ENCODE measurements around the gene HSPB6. TPM values are rescaled to one million over a fixed set of nuclear protein-coding genes. Genes with fewer than 3 reads are reported as not detected.

The HSPB6 gene
- total RNA-seq, 1 donor: 297 TPM

DNA sequence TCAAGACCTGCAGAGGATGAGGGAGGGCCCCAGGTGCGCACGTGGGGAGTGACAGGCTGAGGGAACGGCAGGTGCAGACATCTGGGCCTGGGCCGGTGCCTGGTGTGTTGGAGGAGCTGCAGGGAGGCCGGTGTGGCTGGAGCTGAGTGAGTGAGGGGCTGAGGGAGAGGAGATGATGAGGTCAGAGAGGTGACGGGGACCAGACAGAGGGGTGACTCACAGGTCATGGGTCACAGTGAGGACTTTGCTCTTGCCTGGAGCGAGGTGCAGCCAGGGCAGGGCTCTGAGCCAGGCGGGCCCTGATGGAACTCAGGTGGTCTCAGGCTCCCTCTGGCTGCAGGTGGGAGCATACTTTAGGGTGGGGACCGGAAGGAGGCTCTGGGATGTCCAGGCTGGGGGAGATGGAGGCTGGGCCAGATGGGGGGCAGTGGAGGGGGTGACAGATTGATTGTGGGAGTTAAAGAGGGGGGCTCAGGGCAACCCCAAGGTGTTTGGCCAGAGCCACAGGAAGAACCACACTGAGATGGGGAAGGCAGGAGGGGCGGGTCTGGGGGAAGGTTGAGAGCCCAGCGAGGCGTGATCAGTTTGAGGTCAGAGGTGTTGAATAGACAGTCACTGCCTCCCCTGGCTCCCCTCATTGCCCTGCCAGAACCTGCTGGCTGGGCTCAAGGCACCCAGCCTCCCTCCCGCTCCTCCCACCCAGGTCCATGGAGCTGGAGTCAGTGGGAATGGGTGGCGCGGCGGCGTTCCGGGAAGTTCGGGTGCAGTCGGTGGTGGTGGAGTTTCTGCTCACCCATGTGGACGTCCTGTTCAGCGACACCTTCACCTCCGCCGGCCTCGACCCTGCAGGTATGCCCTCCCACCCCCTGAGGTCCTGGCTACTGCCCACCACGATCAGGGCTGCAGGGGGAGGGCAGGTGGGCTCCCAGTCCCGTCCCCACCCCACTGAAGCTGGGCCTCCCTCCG is 26.9 kb upstream of the HSPB6 start:
- H3K4me3 ChIP-seq (ENCODE audit: low read depth, low read length): no peak overlapping the region
- no peak for DNase-seq (ENCODE audit: low read depth)
- TF ChIP-seq, protein P1, sequence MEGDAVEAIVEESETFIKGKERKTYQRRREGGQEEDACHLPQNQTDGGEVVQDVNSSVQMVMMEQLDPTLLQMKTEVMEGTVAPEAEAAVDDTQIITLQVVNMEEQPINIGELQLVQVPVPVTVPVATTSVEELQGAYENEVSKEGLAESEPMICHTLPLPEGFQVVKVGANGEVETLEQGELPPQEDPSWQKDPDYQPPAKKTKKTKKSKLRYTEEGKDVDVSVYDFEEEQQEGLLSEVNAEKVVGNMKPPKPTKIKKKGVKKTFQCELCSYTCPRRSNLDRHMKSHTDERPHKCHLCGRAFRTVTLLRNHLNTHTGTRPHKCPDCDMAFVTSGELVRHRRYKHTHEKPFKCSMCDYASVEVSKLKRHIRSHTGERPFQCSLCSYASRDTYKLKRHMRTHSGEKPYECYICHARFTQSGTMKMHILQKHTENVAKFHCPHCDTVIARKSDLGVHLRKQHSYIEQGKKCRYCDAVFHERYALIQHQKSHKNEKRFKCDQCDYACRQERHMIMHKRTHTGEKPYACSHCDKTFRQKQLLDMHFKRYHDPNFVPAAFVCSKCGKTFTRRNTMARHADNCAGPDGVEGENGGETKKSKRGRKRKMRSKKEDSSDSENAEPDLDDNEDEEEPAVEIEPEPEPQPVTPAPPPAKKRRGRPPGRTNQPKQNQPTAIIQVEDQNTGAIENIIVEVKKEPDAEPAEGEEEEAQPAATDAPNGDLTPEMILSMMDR (IDR thresholded peaks at IDR 0.05; ENCODE audit: insufficient read depth, low read length): no peak

DNA sequence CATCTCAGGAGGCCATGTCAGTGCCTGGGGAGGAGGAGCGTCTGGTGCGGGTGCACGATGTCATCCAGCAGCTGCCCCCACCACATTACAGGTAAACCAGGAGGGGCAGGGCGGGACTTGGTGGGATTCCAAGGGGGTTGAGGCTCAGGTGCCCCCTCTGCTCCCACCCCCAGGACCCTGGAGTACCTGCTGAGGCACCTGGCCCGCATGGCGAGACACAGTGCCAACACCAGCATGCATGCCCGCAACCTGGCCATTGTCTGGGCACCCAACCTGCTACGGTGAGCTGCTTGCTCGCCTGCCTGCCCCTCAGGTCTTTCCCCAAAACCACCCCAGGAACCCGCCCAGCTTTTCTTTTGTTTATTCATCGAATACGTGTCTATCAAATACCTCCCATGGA is 25.8 kb upstream of the HSPB6 start:
- TF ChIP-seq, protein P1 (IDR thresholded peaks at IDR 0.05; ENCODE audit: insufficient read depth, low read length): no peak
- no peak for DNase-seq (ENCODE audit: low read depth)
- H3K4me3 ChIP-seq (ENCODE audit: low read depth, low read length): no peak overlapping the region

DNA sequence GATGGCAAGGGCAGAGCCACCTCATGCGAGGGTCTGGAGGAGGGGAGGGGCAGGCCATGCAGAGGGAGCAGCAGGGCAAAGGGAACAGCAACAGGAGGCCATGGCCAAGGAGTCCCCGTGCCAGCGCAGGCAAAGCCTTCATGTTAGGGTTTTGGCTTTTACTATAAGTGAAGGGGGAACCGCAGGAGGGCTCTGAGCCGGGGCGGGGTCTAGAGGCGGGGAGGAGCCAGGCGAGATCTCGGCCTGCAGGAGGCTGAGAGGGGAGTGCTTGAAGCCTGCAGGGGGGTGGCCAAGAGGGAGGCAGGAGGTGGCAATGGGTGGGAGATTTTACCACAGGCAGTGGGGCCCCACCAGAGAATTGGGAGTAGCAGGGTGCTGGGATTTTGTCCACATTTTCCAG is 24.8 kb upstream of the HSPB6 start:
- DNase-seq (ENCODE audit: low read depth): no peak
- TF ChIP-seq, protein P1 (IDR thresholded peaks at IDR 0.05; ENCODE audit: insufficient read depth, low read length): no peak
- no peak overlapping the region for H3K4me3 ChIP-seq (ENCODE audit: low read depth, low read length)

DNA sequence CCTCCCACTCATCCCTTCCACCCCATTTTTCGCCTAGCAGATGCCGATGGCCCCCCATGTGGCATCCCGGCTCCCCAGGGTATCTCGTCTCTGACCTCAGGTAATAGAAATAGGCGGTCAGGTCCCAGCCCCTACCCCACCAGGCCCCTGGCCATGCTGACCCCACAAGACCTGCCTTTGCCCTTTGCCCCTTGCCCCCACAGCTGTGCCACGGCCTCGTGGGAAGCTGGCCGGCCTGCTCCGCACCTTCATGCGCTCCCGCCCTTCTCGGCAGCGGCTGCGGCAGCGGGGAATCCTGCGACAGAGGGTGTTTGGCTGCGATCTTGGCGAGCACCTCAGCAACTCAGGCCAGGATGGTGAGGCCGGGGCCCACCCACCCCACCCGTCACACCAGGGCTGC is 23.9 kb upstream of the HSPB6 start:
- TF ChIP-seq, protein P1 (IDR thresholded peaks at IDR 0.05; ENCODE audit: insufficient read depth, low read length): no peak
- DNase-seq (ENCODE audit: low read depth): no peak

DNA sequence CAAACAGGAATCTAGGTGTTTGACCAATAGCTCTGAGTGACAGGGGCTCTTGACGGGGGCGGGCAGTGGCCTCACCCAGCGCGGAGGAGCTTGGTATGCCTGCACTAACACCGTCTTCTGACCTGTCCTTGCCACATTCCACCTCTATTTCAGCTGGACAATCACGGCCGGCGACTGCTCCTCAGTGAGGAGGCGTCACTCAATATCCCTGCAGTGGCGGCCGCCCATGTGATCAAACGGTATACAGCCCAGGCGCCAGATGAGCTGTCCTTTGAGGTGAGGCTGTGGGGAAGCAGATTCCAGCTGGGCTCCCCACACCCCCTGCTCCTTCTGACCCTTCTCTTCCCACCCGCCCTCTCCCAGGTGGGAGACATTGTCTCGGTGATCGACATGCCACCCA is 23.2 kb upstream of the HSPB6 start:
- TF ChIP-seq, protein P1 (IDR thresholded peaks at IDR 0.05; ENCODE audit: insufficient read depth, low read length): no peak
- DNase-seq (ENCODE audit: low read depth): no peak

More for the DNA sequence above, 23.9 kb upstream of the HSPB6 start:
- no peak overlapping the region for H3K4me3 ChIP-seq (ENCODE audit: low read depth, low read length)

DNA sequence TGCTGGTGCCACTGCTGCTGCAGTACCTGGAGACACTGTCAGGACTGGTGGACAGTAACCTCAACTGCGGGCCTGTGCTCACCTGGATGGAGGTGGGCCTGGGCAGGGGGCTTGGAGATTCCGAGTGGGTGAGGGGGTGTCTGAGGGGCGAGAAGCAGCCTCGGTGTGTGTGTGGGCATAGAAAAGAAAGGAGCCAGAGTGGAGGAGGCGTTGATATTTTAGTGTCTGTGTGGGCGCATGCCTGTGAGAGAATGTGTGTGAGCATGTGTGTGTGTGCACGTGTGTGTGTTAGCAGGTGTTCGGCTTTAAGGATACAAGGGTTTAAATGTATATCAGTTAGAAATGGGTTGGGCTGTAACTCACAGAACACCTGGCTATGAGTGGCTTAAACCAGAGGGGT is 22.2 kb upstream of the HSPB6 start:
- no peak for DNase-seq (ENCODE audit: low read depth)
- TF ChIP-seq, protein P1 (IDR thresholded peaks at IDR 0.05; ENCODE audit: insufficient read depth, low read length): no peak
- no peak overlapping the region for H3K4me3 ChIP-seq (ENCODE audit: low read depth, low read length)

More for the DNA sequence above, 23.2 kb upstream of the HSPB6 start:
- H3K4me3 ChIP-seq (ENCODE audit: low read depth, low read length): no peak overlapping the region
